Measurements from ENCODE around the gene SH3TC1. TPM values are rescaled to one million over a fixed set of nuclear protein-coding genes. Genes with fewer than 3 reads are reported as not detected.
A peak's percentile ranks its signal among the peaks of the same experiment; 100 is the strongest.

SH3TC1 gene
- total and polyA plus RNA-seq, 2 of the 13 experiments (the other 11 are each of a cell fraction or from before 2014, with no cell fraction given) = 14.9 to 21.8 TPM

- TF ChIP-seq GRHL1 (CRISPR knock-in tag; conservative IDR thresholded peaks at IDR 0.05) (no peak), ZNF12 (CRISPR knock-in tag; IDR thresholded peaks at IDR 0.05) (0 out of 2 replicates have a peak, but pooled peaks have one; percentile 25), PCBP1 (IDR thresholded peaks at IDR 0.05; ENCODE audit: borderline replicate concordance, low read depth, low read length) (no peak), NR3C1 (CRISPR knock-in tag; IDR thresholded peaks at IDR 0.05) (no peak), MNT (IDR thresholded peaks at IDR 0.05) (no peak), KLF12 (CRISPR knock-in tag; IDR thresholded peaks at IDR 0.05; ENCODE audit: borderline replicate concordance) (no peak), DZIP1 (CRISPR knock-in tag; IDR thresholded peaks at IDR 0.05) (no peak), BRD4 (CRISPR knock-in tag; IDR thresholded peaks at IDR 0.05) (no peak), UBTF (CRISPR knock-in tag; IDR thresholded peaks at IDR 0.05) (no peak), ZNF687 (CRISPR knock-in tag; IDR thresholded peaks at IDR 0.05) (peak; percentile 82), SMAD3 (CRISPR knock-in tag; IDR thresholded peaks at IDR 0.05) (no peak), ZSCAN30 (CRISPR knock-in tag; IDR thresholded peaks at IDR 0.05) (no peak), ZNF468 (CRISPR knock-in tag; IDR thresholded peaks at IDR 0.05) (no peak), ZNF101 (CRISPR knock-in tag; IDR thresholded peaks at IDR 0.05; ENCODE audit: borderline replicate concordance, low read depth) (no peak), MZF1 (CRISPR knock-in tag; IDR thresholded peaks at IDR 0.05; ENCODE audit: borderline replicate concordance) (no peak)
Observed at GRCh38 chr4:8202108-8203051, 3.3 kb downstream of the SH3TC1 start (continued).

Measured in HepG2 (cell line).